Heart right ventricle (tissue), 16 donors: ENCODE results near the gene TPRA1. TPM values are rescaled to one million over a fixed set of nuclear protein-coding genes. Genes with fewer than 3 reads are reported as not detected.

Experiments used
- ATAC-seq, 8 donors: fragments of 200-7000 bp; cut with Tn5 transposase; one replicate each; pipeline ENCODE4 v1.9.1; 2020; ENCODE audit warnings: mild to moderate bottlenecking in 8 of 8, moderate library complexity in 8 of 8, moderate number of reproducible peaks in 1 of 8
- DNase-seq, 2 donors: peaks; one replicate each; pipeline ENCODE4 v3.0.0-alpha.2; 2020
- H3K27ac ChIP-seq, 10 donors: fragments of 200-600 bp; sonication (generic) in 2 of 10; one replicate each; pipeline versions ENCODE4 v1.5.0 to v1.8.0; 2020 to 2022; ENCODE audit warnings: mild to moderate bottlenecking in 3 of 10
- H3K27me3 ChIP-seq, 7 donors: fragments of 200-600 bp; one replicate each; pipeline ENCODE4 v1.8.0; 2021 to 2022; ENCODE audit warnings: mild to moderate bottlenecking in 2 of 7
- H3K36me3 ChIP-seq, 9 donors: fragments of 200-600 bp; sonication (generic) in 1 of 9; one replicate each; pipeline versions ENCODE4 v1.5.0 to v1.8.0; 2020 to 2022; ENCODE audit warnings: mild to moderate bottlenecking in 2 of 9
- H3K4me1 ChIP-seq, 9 donors: fragments of 200-600 bp; sonication (generic) in 1 of 9; one replicate each; pipeline versions ENCODE4 v1.5.0 to v1.8.0; 2020 to 2022; ENCODE audit warnings: mild to moderate bottlenecking in 4 of 9
- H3K4me3 ChIP-seq, 10 donors: fragments of 200-600 bp; sonication (generic) in 2 of 10; one replicate each; pipeline versions ENCODE4 v1.5.0 to v1.8.0; 2020 to 2022; ENCODE audit warnings: mild to moderate bottlenecking in 7 of 10, moderate library complexity in 2 of 10
- H3K9me3 ChIP-seq, 11 donors: fragments of 200-600 bp in 10 of 11; sonication (generic) in 2 of 11; one replicate each; pipeline versions ENCODE4 v1.5.0 to v1.8.0; 2013 to 2022; ENCODE audit warnings: mild to moderate bottlenecking in 2 of 11, control low read depth in 1 of 11, moderate library complexity in 1 of 11
- WGBS, 2 donors: extraction: QIAGEN DNeasy Blood & Tissue Kit; methylation state at CpG; one replicate each; pipeline ENCODE4 v1.1.7; 2013; ENCODE audit warnings: inconsistent platforms in 1 of 2; 5-methylcytosine and 5-hydroxymethylcytosine counted together
- intact Hi-C, 10 donors: fragments of 100-400 bp; cut with DNase I; formaldehyde crosslinking; loops; one replicate each; pipeline versions ENCODE4 v1.11.1 to v1.14.2; 2022
- polyA plus RNA-seq, 2 donors: library from polyadenylated mRNA; stranded (reverse); fragments of 200-250 nt; gene quantifications; one replicate each; pipeline ENCODE4 v1.2.3, GENCODE V29; 2013
- total RNA-seq, 10 donors: library from RNA; stranded (reverse); fragmentation: NEBNext Ultra II Directional in 3 of 10; extraction: Animal tissue kit (Norgen Biotek cat#: 25700) in 3 of 10; gene quantifications; one replicate each; pipeline versions ENCODE4 v1.2.1 to v1.2.4, GENCODE V29; 2021 to 2023
- TF ChIP-seq, protein P1 (sequence below), 9 donors: fragments of 200-600 bp; sonication (generic) in 2 of 9; IDR thresholded peaks; one replicate each; pipeline versions ENCODE4 v1.5.0 to v1.8.0; 2021 to 2022; ENCODE audit warnings: antibody characterized with exemption in 9 of 9, mild to moderate bottlenecking in 5 of 9, moderate library complexity in 1 of 9
- donor health status: Arrhythmogenic right ventricular cardiomyopathy.
- donor health status: ischemic (EF 13 %, LVEDD 7.1; RV severe dilation, severe dysfunction).
- donor health status: healthy with polysubstance abuse.
- donor health status: DM: no; HTN: yes; CAD: no.
- donor health status: DM: no; HTN: no; CAD: no.
- donor health status: ischemic (EF 25% LVEDD 6.9; RV normal size, moderate dysfunction).
- donor health status: ischemic (EF 25% LVEDD 5.7; RV mildly dilated, moderate dysfunction).
- donor health status: healthy.
- donor health status: DM: yes; HTN: yes; CAD: no.
- donor health status: Ischemic cardiomyopathy.
- donor health status: ischemic (EF 35%, LVEDD 5.7; RV mildly dilated, moderate dysfunction).
- donor health status: nonischemic (EF 11% LVEDD 7.7; RV severe dilation, severe dysfunction).
- donor health status: DM: yes; HTN: yes; CAD: no.
- donor health status: PGD.
- donor health status: ischemic (EF 29% LVEDD 5.4; RV normal size, mild dysfunction).
- donor health status: nonischemic (EF 23%, LVEDD 6.1; RV moderate dilation, normal function).

Gene TPRA1
- total and polyA plus RNA-seq, 12 donors, result 11.0 to 26.0 (median 17.3) TPM

DNA sequence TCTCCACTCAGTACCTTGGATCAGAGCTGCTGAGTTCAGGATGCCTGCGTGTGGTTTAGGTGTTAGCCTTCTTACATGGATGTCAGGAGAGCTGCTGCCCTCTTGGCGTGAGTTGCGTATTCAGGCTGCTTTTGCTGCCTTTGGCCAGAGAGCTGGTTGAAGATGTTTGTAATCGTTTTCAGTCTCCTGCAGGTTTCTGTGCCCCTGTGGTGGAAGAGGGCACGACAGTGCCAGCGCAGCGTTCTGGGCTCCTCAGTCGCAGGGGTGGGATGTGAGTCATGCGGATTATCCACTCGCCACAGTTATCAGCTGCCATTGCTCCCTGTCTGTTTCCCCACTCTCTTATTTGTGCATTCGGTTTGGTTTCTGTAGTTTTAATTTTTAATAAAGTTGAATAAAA is 31.5 kb upstream of the TPRA1 start:
- WGBS, 2 donors, result 94 to 97% methylated on average over 11 of the region's 11 CpGs
- Histone ChIP-seq H3K4me3 (no peak overlapping the region), H3K27me3 (no peaks in the 10 kb centered on the region), H3K36me3 (peaks cover 0 to 53% (median 10%) of the 10 kb centered on the region in 9 donors), H3K4me1 (no peaks in the 10 kb centered on the region), H3K9me3 (no peaks in the 10 kb centered on the region), H3K27ac (no peak overlapping the region)
- intact Hi-C loops, result no loop called here
- ATAC-seq (no peak), DNase-seq (no peak)
- TF ChIP-seq, protein P1, sequence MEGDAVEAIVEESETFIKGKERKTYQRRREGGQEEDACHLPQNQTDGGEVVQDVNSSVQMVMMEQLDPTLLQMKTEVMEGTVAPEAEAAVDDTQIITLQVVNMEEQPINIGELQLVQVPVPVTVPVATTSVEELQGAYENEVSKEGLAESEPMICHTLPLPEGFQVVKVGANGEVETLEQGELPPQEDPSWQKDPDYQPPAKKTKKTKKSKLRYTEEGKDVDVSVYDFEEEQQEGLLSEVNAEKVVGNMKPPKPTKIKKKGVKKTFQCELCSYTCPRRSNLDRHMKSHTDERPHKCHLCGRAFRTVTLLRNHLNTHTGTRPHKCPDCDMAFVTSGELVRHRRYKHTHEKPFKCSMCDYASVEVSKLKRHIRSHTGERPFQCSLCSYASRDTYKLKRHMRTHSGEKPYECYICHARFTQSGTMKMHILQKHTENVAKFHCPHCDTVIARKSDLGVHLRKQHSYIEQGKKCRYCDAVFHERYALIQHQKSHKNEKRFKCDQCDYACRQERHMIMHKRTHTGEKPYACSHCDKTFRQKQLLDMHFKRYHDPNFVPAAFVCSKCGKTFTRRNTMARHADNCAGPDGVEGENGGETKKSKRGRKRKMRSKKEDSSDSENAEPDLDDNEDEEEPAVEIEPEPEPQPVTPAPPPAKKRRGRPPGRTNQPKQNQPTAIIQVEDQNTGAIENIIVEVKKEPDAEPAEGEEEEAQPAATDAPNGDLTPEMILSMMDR (IDR thresholded peaks at IDR 0.05), result no peak

DNA sequence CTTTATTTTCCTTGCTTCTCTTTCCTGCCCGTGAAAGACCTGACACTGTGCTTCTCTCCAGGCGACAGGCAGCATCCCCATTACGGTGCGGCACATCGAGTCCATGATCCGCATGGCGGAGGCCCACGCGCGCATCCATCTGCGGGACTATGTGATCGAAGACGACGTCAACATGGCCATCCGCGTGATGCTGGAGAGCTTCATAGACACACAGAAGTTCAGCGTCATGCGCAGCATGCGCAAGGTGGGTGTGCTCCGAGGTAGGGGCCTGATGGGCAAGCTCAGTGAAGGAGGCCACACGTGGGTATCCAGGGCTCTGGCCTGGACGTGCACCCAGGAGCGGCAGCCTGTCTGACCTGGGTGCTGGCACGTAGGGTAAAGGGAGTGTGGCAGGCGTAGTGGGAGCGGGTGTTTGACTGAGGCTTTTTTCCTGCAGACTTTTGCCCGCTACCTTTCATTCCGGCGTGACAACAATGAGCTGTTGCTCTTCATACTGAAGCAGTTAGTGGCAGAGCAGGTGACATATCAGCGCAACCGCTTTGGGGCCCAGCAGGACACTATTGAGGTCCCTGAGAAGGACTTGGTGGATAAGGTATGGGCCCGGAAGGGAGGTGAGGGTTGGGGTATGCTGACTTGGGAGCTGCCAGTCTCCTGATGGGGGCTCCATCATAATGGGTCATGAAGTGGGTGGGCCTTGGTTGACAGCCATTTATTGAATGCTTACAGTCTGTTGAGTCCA is 30.3 kb upstream of the TPRA1 start:
- Histone ChIP-seq H3K36me3 (peaks cover 0 to 61% (median 10%) of the 10 kb centered on the region in 9 donors), H3K27ac (no peak overlapping the region), H3K4me3 (no peak overlapping the region), H3K4me1 (no peaks in the 10 kb centered on the region), H3K27me3 (no peaks in the 10 kb centered on the region), H3K9me3 (no peaks in the 10 kb centered on the region)
- WGBS, 2 donors, result 97 to 98% methylated on average over 32 of the region's 32 CpGs
- intact Hi-C loops, result no loop called here
- ATAC-seq (no peak), DNase-seq (no peak)
- TF ChIP-seq, protein P1 (IDR thresholded peaks at IDR 0.05), result no peak

DNA sequence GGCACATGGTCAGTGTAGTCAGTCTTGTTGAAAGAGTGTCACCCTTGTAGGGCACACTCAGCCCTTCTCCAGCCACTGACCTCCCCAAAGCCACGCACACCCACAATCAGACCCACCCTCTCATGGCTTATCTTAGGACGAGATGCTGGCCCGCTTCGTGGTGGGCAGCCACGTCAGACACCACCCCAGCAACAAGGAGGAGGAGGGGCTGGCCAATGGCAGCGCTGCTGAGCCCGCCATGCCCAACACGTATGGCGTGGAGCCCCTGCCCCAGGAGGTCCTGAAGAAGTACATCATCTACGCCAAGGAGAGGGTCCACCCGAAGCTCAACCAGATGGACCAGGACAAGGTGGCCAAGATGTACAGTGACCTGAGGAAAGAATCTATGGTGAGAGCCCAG is 28.4 kb upstream of the TPRA1 start:
- Histone ChIP-seq H3K4me1 (no peaks in the 10 kb centered on the region), H3K27ac (no peak overlapping the region), H3K4me3 (no peak overlapping the region), H3K9me3 (no peaks in the 10 kb centered on the region), H3K27me3 (no peaks in the 10 kb centered on the region), H3K36me3 (peaks cover 0 to 69% (median 10%) of the 10 kb centered on the region in 9 donors)
- DNase-seq, result no peak
- intact Hi-C loops, result no loop called here
- ATAC-seq, result no peak
- WGBS, 2 donors, result 94 to 96% methylated on average over 11 of the region's 11 CpGs
- TF ChIP-seq, protein P1 (IDR thresholded peaks at IDR 0.05), result no peak

DNA sequence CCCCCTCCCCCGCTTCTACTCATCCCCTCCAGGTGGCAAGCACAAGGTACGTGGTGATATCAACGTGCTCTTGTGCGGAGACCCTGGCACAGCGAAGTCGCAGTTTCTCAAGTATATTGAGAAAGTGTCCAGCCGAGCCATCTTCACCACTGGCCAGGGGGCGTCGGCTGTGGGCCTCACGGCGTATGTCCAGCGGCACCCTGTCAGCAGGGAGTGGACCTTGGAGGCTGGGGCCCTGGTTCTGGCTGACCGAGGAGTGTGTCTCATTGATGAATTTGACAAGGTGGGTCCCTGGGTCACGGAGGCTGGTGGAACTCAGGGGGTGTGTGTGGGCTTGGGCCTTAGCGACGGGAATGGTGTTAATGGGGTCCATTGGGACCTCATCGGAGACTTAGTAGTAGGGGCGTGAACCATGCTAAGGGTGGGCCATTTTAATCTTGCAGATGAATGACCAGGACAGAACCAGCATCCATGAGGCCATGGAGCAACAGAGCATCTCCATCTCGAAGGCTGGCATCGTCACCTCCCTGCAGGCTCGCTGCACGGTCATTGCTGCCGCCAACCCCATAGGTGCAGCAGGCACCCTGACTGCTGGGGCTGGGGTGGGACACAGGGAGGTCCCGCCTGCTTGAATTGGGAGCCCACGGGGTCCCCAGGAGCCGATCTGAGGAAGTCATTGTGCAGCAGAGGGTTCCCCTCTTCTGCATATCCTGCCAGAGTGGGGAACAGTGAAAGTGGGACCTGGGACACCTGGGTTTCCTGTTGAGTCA is 26.5 kb upstream of the TPRA1 start:
- H3K27me3 ChIP-seq, result no peaks in the 10 kb centered on the region
- H3K4me3 ChIP-seq, result no peak overlapping the region
- H3K36me3 ChIP-seq, result peaks cover 0 to 73% (median 10%) of the 10 kb centered on the region in 9 donors
- ATAC-seq (no peak), DNase-seq (no peak)
- H3K27ac ChIP-seq, result no peak overlapping the region
- intact Hi-C loops, result no loop called here
- no peaks in the 10 kb centered on the region for H3K9me3 ChIP-seq
- TF ChIP-seq, protein P1 (IDR thresholded peaks at IDR 0.05), result no peak
- peaks cover 0 to 6% (median 0%) of the 10 kb centered on the region in 9 donors for H3K4me1 ChIP-seq
- WGBS, 2 donors, result 96 to 97% methylated on average over 26 of the region's 26 CpGs
